ENCODE measurements around the gene CCDC112.

CCDC112 gene

GRCh38 chr5:115319007-115319406, 22.6 kb upstream of the CCDC112 start:
- in situ Hi-C loops (cut with HindIII; ENCODE audit: low sequenced_read_pairs) = loop anchor here (10.0 kb wide), 1 partner anchor 46 kb away; no protein-coding TSS in a partner anchor

- in situ Hi-C loops (cut with HindIII; ENCODE audit: low sequenced_read_pairs) = loop anchor here (10.0 kb wide), 1 partner anchor 47 kb away; no protein-coding TSS in a partner anchor
Observed at GRCh38 chr5:115317736-115318135, 21.3 kb upstream of the CCDC112 start.

- in situ Hi-C loops (cut with HindIII; ENCODE audit: low sequenced_read_pairs) = loop anchor here (10.0 kb wide), 1 partner anchor 47 kb away; no protein-coding TSS in a partner anchor
Observed at GRCh38 chr5:115317320-115317719, 20.9 kb upstream of the CCDC112 start.

GRCh38 chr5:115313632-115314031, 17.2 kb upstream of the CCDC112 start:
- in situ Hi-C loops (cut with HindIII; ENCODE audit: low sequenced_read_pairs) = loop anchor here (10.0 kb wide), 1 partner anchor 51 kb away; no protein-coding TSS in a partner anchor

- in situ Hi-C loops (cut with HindIII; ENCODE audit: low sequenced_read_pairs) = loop anchor here (10.0 kb wide), 1 partner anchor 52 kb away; no protein-coding TSS in a partner anchor
Observed at GRCh38 chr5:115313052-115313451, 16.6 kb upstream of the CCDC112 start.

- in situ Hi-C loops (cut with HindIII; ENCODE audit: low sequenced_read_pairs) = loop anchor here (10.0 kb wide), 1 partner anchor 55 kb away; no protein-coding TSS in a partner anchor
Observed at GRCh38 chr5:115309751-115310370, 13.4 kb upstream of the CCDC112 start.

- in situ Hi-C loops (cut with HindIII; ENCODE audit: low sequenced_read_pairs) = no loop called here
Observed at GRCh38 chr5:115308815-115309214, 12.4 kb upstream of the CCDC112 start.

- in situ Hi-C loops (cut with HindIII; ENCODE audit: low sequenced_read_pairs) = no loop called here
Observed at GRCh38 chr5:115306011-115306536, 9.6 kb upstream of the CCDC112 start.

- in situ Hi-C loops (cut with HindIII; ENCODE audit: low sequenced_read_pairs) = loop anchor here (5.0 kb wide), 1 partner anchor 268 kb away; no protein-coding TSS in a partner anchor
Observed at GRCh38 chr5:115304496-115304895, 8.0 kb upstream of the CCDC112 start.

- in situ Hi-C loops (cut with HindIII; ENCODE audit: low sequenced_read_pairs) = no loop called here
Observed at GRCh38 chr5:115298811-115299210, 2.4 kb upstream of the CCDC112 start.

- in situ Hi-C loops (cut with HindIII; ENCODE audit: low sequenced_read_pairs) = no loop called here
Observed at GRCh38 chr5:115297031-115297430, 577 bp upstream of the CCDC112 start.

- in situ Hi-C loops (cut with HindIII; ENCODE audit: low sequenced_read_pairs) = no loop called here
Observed at GRCh38 chr5:115295777-115296123, 704 bp downstream of the CCDC112 start.

GRCh38 chr5:115291397-115291796, 5.1 kb downstream of the CCDC112 start:
- in situ Hi-C loops (cut with HindIII; ENCODE audit: low sequenced_read_pairs) = no loop called here

- in situ Hi-C loops (cut with HindIII; ENCODE audit: low sequenced_read_pairs) = no loop called here
Observed at GRCh38 chr5:115289104-115289503, 7.3 kb downstream of the CCDC112 start.

GRCh38 chr5:115284021-115284420, 12.4 kb downstream of the CCDC112 start:
- in situ Hi-C loops (cut with HindIII; ENCODE audit: low sequenced_read_pairs) = no loop called here

- in situ Hi-C loops (cut with HindIII; ENCODE audit: low sequenced_read_pairs) = no loop called here
Observed at GRCh38 chr5:115282131-115282530, 14.3 kb downstream of the CCDC112 start.

- in situ Hi-C loops (cut with HindIII; ENCODE audit: low sequenced_read_pairs) = no loop called here
Observed at GRCh38 chr5:115274584-115274983, 21.9 kb downstream of the CCDC112 start.

- in situ Hi-C loops (cut with HindIII; ENCODE audit: low sequenced_read_pairs) = no loop called here
Observed at GRCh38 chr5:115272297-115272958, 24.0 kb downstream of the CCDC112 start.

GRCh38 chr5:115271295-115272050, 25.0 kb downstream of the CCDC112 start:
- in situ Hi-C loops (cut with HindIII; ENCODE audit: low sequenced_read_pairs) = no loop called here

- in situ Hi-C loops (cut with HindIII; ENCODE audit: low sequenced_read_pairs) = no loop called here
Observed at GRCh38 chr5:115267617-115268016, 28.8 kb downstream of the CCDC112 start.

- in situ Hi-C loops (cut with HindIII; ENCODE audit: low sequenced_read_pairs) = no loop called here
Observed at GRCh38 chr5:115265220-115265619, 31.2 kb downstream of the CCDC112 start.

Data from endothelial cell of hepatic sinusoid (primary cell).